ENCODE data around the gene STARD4.

- TF ChIP-seq CTCF (IDR thresholded peaks at IDR 0.05): no peak
- TF ChIP-seq POLR2A (IDR thresholded peaks at IDR 0.05): no peak
Observed at GRCh38 chr5:111454198-111454622, 58.1 kb downstream of the STARD4 start.

All from adrenal gland (tissue), 5 donors.